ENCODE data around the gene SORCS3.

The SORCS3 gene

GRCh38 chr10:104941662-104942061 lies 300.6 kb downstream of the SORCS3 start:
- Mint-ChIP-seq H3K4me1 (no peaks in the 10 kb centered on the region), H3K27me3 (no peaks in the 10 kb centered on the region), H3K36me3 (ENCODE audit: low read depth) (no peaks in the 10 kb centered on the region), H3K27ac (no peak overlapping the region), H3K9me3 (no peaks in the 10 kb centered on the region), H3K4me3 (no peak overlapping the region)
- ATAC-seq (no peak), DNase-seq (no peak)

GRCh38 chr10:104947314-104947713 lies 306.2 kb downstream of the SORCS3 start:
- Mint-ChIP-seq H3K27me3 (no peaks in the 10 kb centered on the region), H3K4me3 (no peak overlapping the region), H3K36me3 (ENCODE audit: low read depth) (no peaks in the 10 kb centered on the region), H3K9me3 (no peaks in the 10 kb centered on the region), H3K27ac (no peak overlapping the region), H3K4me1 (no peaks in the 10 kb centered on the region)
- DNase-seq (no peak), ATAC-seq (no peak)

GRCh38 chr10:104957178-104957841 lies 316.2 kb downstream of the SORCS3 start:
- Mint-ChIP-seq H3K4me1 (no peaks in the 10 kb centered on the region), H3K27ac (no peak overlapping the region), H3K4me3 (no peak overlapping the region), H3K36me3 (ENCODE audit: low read depth) (no peaks in the 10 kb centered on the region), H3K27me3 (no peaks in the 10 kb centered on the region), H3K9me3 (peaks cover 7% of the 10 kb centered on the region)
- DNase-seq (no peak), ATAC-seq (no peak)

GRCh38 chr10:104966563-104967297 lies 325.6 kb downstream of the SORCS3 start:
- Mint-ChIP-seq H3K4me3 (no peak overlapping the region), H3K36me3 (ENCODE audit: low read depth) (no peaks in the 10 kb centered on the region), H3K9me3 (peaks cover 11% of the 10 kb centered on the region), H3K27me3 (no peaks in the 10 kb centered on the region), H3K27ac (no peak overlapping the region), H3K4me1 (no peaks in the 10 kb centered on the region)
- DNase-seq (no peak), ATAC-seq (no peak)

- Mint-ChIP-seq H3K4me1 (peaks cover 12% of the 10 kb centered on the region), H3K36me3 (ENCODE audit: low read depth) (no peaks in the 10 kb centered on the region), H3K9me3 (peaks cover 3% of the 10 kb centered on the region), H3K27me3 (no peaks in the 10 kb centered on the region), H3K27ac (no peak overlapping the region), H3K4me3 (no peak overlapping the region)
- DNase-seq (no peak), ATAC-seq (no peak)
Observed at GRCh38 chr10:104980368-104980767, 339.3 kb downstream of the SORCS3 start.

GRCh38 chr10:104981995-104982394 lies 340.9 kb downstream of the SORCS3 start:
- Mint-ChIP-seq H3K4me1 (peaks cover 12% of the 10 kb centered on the region), H3K9me3 (peaks cover 5% of the 10 kb centered on the region), H3K27me3 (no peaks in the 10 kb centered on the region), H3K36me3 (ENCODE audit: low read depth) (no peaks in the 10 kb centered on the region), H3K4me3 (no peak overlapping the region), H3K27ac (no peak overlapping the region)
- ATAC-seq (no peak), DNase-seq (no peak)

GRCh38 chr10:104988686-104989085 lies 347.6 kb downstream of the SORCS3 start:
- peaks cover 2% of the 10 kb centered on the region for H3K27me3 Mint-ChIP-seq

GRCh38 chr10:104989880-104990279 lies 348.8 kb downstream of the SORCS3 start:
- Mint-ChIP-seq H3K4me1 (no peaks in the 10 kb centered on the region), H3K36me3 (ENCODE audit: low read depth) (no peaks in the 10 kb centered on the region), H3K9me3 (peaks cover 5% of the 10 kb centered on the region), H3K27ac (no peak overlapping the region), H3K4me3 (no peak overlapping the region), H3K27me3 (peaks cover 2% of the 10 kb centered on the region)
- no peak for ATAC-seq
- no peak for DNase-seq

More at GRCh38 chr10:104988686-104989085, 347.6 kb downstream of the SORCS3 start:
- ATAC-seq (no peak), DNase-seq (no peak)
- Mint-ChIP-seq H3K9me3 (peaks cover 5% of the 10 kb centered on the region), H3K4me1 (no peaks in the 10 kb centered on the region), H3K36me3 (ENCODE audit: low read depth) (no peaks in the 10 kb centered on the region), H3K27ac (no peak overlapping the region), H3K4me3 (no peak overlapping the region)

GRCh38 chr10:104993085-104993484 lies 352.0 kb downstream of the SORCS3 start:
- no peaks in the 10 kb centered on the region for H3K4me1 Mint-ChIP-seq
- peaks cover 4% of the 10 kb centered on the region for H3K27me3 Mint-ChIP-seq
- ATAC-seq (no peak), DNase-seq (no peak)
- H3K9me3 Mint-ChIP-seq = no peaks in the 10 kb centered on the region
- no peaks in the 10 kb centered on the region for H3K36me3 Mint-ChIP-seq (ENCODE audit: low read depth)
- no peak overlapping the region for H3K4me3 Mint-ChIP-seq
- H3K27ac Mint-ChIP-seq = no peak overlapping the region

GRCh38 chr10:105001269-105001668 lies 360.2 kb downstream of the SORCS3 start:
- Mint-ChIP-seq H3K36me3 (ENCODE audit: low read depth) (no peaks in the 10 kb centered on the region), H3K4me3 (no peak overlapping the region), H3K27ac (no peak overlapping the region), H3K27me3 (peaks cover 2% of the 10 kb centered on the region), H3K4me1 (no peaks in the 10 kb centered on the region), H3K9me3 (peaks cover 2% of the 10 kb centered on the region)
- DNase-seq = no peak
- ATAC-seq = no peak

GRCh38 chr10:105010411-105011121 lies 369.5 kb downstream of the SORCS3 start:
- peaks cover 4% of the 10 kb centered on the region for H3K9me3 Mint-ChIP-seq
- no peak for DNase-seq
- peaks cover 2% of the 10 kb centered on the region for H3K4me1 Mint-ChIP-seq
- no peaks in the 10 kb centered on the region for H3K36me3 Mint-ChIP-seq (ENCODE audit: low read depth)
- no peak overlapping the region for H3K27ac Mint-ChIP-seq
- no peak overlapping the region for H3K4me3 Mint-ChIP-seq
- H3K27me3 Mint-ChIP-seq = peaks cover 3% of the 10 kb centered on the region
- ATAC-seq = no peak

GRCh38 chr10:105017116-105017515 lies 376.0 kb downstream of the SORCS3 start:
- Mint-ChIP-seq H3K36me3 (ENCODE audit: low read depth) (no peaks in the 10 kb centered on the region), H3K4me3 (no peak overlapping the region)

GRCh38 chr10:105017691-105018090 lies 376.6 kb downstream of the SORCS3 start:
- ATAC-seq = no peak
- Mint-ChIP-seq H3K4me1 (peaks cover 16% of the 10 kb centered on the region), H3K36me3 (ENCODE audit: low read depth) (no peaks in the 10 kb centered on the region), H3K27me3 (no peaks in the 10 kb centered on the region), H3K4me3 (no peak overlapping the region), H3K9me3 (no peaks in the 10 kb centered on the region), H3K27ac (no peak overlapping the region)
- DNase-seq = no peak

More at GRCh38 chr10:105017116-105017515, 376.0 kb downstream of the SORCS3 start:
- peak; percentile 4 for DNase-seq
- Mint-ChIP-seq H3K9me3 (no peaks in the 10 kb centered on the region), H3K4me1 (peaks cover 16% of the 10 kb centered on the region), H3K27me3 (no peaks in the 10 kb centered on the region), H3K27ac (no peak overlapping the region)
- peak; percentile 95 for ATAC-seq

- peaks cover 7% of the 10 kb centered on the region for H3K4me1 Mint-ChIP-seq
- H3K9me3 Mint-ChIP-seq = no peaks in the 10 kb centered on the region
- no peaks in the 10 kb centered on the region for H3K36me3 Mint-ChIP-seq (ENCODE audit: low read depth)
- H3K27me3 Mint-ChIP-seq = no peaks in the 10 kb centered on the region
- ATAC-seq (no peak), DNase-seq (no peak)
- H3K4me3 Mint-ChIP-seq = no peak overlapping the region
- no peak overlapping the region for H3K27ac Mint-ChIP-seq
Observed at GRCh38 chr10:105023211-105024111, 382.4 kb downstream of the SORCS3 start.
